Glomerular endothelial cell (primary cell): ENCODE results near the gene GLYR1. TPM values are rescaled to one million over a fixed set of nuclear protein-coding genes. Genes with fewer than 3 reads are reported as not detected.

Experiments
- DNase-seq: peaks from one replicate; pipeline ENCODE4 v3.0.0-alpha.2; 2011; ENCODE audit warnings: low read depth, low spot score; ENCODE audit errors: extremely low read depth
- total RNA-seq: library from RNA; depleted of rRNA; stranded (reverse); fragments of >200 nt; gene quantifications from 2 replicates; pipeline ENCODE4 v1.2.3, GENCODE V29; 2015

The GLYR1 gene
- total RNA-seq, 1 donor from 2014 or later = 57.7 TPM

DNA sequence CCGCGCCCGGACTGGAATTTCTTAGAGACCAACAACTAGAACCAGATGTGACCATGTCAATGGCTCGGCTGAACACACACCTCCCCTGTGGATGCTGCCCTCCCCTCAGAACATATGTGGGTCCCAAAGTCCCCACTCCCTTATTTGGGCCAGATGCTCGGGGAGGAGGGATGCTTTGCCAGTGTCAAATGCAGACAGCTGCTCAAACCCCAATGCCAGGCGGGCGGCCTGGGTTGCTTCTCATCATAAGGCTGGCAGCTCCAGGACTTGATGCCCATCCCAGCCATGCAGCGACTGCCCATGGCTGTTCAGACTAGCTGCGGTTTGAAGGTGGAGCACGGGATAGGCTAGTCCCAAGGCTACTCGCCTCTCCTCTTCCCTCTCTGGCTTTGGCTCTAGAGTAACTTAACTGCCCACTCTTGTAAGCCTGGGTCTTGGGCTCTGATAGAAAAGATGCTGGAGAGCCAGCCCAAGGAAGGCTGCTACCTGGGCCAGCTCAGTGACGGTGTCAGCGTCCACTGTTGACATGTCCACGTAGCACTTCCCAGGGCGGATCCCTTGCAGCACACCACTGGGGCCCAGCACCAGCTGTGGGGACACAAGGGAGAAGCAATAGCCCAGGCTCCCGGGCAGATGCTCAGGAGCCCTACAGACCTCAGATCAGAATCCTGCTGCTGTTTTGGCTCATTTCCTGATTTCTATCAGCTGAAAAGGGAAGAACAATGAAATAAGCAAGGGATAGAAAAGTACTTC, 33.7 kb downstream of the GLYR1 start:
- no peak for DNase-seq

DNA sequence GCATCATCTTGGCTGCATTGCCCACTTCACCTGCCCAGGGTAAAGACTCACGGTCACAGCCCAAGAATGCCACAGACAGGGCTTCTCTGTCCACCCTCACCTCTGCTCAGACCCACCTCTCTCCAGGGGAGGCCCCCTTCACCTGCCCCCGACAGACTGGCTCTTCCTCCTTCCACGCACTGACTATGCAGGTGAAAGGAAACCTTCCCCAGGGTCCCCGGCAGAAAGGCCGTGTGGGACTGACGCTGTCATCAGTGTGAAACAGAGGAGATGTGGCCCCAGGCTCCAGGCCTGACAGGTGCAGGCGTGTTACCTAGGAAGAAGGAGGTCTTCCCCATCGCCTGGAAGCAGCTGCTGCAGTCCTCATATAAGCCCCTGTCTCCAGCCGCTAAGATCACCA, 35.3 kb downstream of the GLYR1 start:
- DNase-seq = no peak

DNA sequence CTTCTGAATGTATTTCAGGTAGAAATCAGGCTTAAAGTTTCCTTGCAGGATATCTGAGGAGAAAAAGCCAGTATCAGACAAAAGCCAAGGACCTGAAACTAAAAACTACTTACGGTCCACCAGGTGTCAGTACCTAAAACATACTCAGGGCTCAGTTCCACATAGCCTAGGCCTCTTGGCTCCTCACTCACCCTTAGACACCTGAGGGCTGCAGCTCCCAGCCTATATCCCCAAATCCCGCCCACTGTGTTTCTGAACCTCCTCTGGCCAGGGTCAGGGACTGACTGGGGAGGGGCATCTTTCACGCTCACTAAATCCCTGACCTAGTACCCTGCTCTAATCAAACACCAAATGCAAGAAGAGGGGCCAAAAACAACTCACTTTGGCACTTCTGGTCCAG, 35.8 kb downstream of the GLYR1 start:
- no peak for DNase-seq

DNA sequence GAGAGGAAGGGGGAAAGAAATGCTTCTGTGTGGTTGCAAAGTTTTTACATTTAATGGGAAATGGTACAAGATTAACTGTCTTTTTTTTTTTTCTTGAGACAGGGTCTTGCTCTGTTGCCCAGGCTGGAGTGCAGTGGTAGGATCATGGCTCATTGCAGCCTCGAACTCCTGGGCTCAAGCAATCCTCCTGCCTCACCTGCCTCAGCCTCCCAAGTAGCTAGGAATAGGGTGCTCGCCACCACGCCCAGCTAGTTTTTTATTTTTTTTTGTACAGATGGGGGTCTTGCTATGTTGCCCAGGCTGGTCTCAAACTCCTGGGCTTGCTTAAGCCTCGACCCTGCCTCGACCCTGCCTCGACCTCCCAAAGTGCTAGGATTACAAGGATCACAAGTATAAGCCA, 40.8 kb downstream of the GLYR1 start:
- no peak for DNase-seq

DNA sequence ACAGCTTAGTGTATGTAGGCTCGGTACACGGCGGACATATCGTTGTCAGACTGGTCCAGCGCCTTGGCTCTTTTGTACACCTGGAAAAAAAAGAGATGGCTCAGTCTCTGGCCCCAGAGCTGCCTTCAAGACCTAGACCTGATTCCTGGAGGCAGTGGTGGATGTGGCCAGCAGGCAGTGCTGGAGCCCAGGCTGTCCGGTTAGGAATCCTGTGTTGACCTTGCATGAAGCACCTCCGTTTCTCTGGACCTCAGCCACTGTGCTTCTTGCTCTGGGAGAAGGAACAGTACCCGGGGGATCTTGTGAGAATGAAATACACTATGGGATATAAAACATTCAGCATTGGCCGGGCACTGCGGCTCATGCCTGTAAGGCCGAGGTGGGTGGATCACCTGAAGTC, 41.9 kb downstream of the GLYR1 start:
- no peak for DNase-seq

DNA sequence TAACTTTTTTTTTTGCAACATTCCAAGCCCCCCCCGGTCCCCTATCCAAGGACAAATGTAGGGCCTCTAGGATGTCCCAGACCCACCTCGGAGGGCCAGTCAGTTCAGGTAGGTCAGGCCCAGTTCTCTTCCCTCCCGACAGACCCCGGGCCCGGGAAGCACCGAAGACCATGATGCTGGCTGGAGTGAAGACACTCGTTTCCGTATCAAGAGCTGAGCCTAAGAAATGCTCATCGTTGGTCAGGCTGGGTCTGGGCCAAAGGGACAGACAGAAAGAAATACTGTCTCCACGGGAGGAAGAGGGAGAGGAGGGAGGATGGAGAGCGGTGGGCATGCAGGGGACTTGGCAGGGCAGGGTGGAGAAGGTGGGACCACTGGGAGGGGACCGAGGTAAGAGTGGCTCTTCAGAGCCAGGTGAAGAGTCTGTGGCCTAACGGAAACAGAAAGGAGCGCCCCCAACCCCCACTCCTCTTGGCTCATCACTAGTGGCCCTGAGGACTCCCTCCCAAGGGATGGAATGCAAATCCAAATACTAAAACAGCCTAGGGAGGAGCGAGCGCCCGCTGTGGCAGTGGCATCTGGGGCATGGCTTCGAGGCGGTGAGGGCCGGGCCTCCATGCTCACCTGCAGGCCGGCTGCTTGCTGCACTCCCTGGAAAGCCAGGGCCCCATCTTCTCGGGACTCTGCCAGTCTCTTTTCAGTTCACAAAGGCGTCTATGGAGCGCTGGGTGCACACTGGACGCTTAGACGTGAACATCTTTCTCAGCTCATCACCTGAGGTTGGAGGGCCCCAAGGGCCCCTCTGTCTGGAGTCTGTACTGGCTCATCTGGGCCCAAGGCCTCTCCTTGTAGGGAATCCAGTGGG, 43.0 kb downstream of the GLYR1 start:
- DNase-seq = no peak

DNA sequence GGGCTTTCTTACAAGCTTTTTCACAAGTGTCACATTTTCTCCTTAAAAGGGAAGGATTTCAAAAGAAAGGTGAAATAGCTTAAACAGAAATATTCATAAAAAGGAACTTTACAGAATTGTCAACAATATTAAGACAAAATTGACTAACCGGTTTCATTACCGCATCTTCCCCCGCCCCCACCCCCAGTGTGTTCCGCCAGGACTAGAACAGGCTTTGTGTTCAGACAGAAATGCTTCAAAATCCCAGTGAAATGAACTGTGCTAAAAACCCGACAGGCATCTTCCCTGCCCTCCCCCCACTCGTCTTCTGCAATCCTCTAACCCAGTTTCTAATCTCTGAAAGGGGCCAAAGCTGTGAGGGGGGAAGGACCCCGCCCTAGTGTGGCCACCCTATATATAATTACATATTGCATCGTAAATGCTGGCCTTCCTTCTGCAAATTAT, 43.7 kb downstream of the GLYR1 start:
- no peak for DNase-seq

DNA sequence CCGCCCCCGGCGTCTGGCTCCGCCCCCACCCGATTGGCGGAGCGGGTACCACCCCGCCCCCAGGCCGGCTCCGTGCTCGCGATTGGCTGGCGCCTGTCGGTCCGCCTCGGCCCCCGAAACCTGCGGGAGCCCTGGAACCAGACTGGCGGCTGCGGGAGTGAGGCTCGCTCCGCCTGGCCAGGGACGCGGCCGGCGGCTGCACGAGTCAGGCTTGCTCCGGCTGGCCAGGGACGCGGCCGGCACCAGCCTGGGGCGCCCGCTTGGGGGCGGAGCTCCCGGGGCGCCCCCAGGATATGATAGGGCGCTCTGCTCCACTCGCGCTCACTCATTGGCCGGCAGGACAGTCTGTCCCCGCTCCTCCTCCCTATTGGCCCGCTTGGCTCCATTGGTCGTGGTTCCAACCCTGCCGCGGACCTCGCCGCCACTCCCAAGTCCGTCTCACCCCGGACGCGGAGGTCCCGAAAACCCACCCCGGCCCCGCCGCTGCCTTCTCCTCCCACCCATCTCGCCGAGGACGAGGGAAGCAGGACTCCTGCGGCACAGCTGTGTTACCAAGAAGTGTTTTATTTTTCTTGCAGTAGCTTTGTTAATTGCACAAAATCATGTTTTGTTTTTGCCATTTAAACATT, 44.3 kb downstream of the GLYR1 start:
- no peak for DNase-seq

DNA sequence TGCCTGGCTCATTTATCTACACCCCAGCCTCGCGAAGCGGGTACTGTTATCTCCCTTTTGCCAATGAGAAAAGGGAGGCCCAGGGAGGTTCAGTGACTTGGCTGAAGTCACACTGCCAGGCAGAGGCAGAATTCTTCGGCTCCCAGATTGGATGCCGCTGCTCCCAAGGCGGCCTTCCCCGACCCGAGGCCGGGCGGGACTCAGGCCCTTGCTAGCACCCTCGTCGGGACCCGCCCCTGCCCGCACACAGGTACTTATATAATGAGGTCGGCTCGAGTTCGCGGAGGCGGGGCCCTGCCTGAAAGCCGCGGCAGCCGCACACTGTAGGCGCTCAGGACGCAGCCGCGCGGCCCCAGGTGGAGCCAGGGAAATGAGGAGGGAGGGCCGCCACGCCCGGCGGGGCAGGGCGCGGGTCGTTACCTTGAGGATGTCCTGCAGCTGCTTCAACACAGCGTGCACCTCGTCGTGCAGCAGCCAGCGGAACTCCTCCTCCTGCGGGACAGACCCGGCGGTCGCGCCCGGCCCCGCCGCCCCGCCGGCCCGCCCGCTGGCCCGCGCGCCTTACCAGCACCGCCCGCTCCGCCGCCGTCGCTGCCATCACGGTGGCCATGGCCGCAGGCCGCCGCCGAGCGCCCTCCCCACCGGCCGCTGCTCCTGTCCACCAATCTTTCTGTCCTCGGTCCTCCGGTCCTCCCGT, 45.0 kb downstream of the GLYR1 start, which contains the start of gene ROGDI:
TSS of gene ROGDI (minus strand) at position 672 of the 697 bp plus-strand sequence. CDS start at position 610, 62 bp downstream.
- DNase-seq = no peak

DNA sequence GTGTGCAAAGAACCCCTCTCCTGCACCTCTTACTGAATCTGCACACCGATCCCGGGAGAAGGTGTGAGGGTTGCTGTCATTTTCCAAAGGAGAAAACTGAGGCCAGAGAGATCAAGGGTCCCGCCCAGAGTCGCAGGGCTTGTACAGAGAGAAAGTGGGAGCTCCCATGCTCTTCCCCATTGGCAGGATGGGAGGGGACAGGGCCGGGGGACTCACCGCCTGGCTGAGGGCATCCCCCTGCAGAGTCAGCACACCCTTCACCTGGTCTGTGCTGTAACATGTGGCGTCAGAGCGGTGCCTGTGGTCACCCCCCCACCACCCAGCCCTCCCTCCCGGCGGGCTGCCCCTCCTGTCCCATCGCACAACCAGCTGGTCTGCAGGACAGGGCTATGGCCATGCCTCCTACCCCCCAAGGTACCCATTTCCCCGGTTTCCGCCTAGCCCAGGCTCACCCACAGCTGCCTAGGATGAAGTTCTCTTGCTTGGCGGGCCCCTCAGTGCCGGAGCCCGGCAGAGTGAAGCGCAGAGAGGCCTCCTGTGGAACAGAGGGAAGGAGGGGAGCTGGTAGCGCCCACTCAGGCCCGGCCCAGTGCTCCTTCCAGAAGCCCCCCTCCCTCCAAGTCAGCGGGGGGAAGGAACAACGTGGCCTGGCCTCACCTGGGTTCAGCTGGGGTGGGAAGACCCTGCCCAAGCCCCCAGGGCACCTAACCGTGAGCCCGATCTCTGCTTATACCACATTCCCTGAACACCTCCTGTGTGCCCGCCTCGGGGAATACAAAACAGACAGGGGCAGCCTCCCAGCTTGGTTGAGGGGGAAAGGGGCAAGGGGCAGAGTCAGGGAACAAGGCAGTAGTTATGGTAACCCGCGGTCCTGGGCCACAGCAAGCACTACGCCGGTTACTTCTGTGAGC, 45.8 kb downstream of the GLYR1 start:
- no peak for DNase-seq

DNA sequence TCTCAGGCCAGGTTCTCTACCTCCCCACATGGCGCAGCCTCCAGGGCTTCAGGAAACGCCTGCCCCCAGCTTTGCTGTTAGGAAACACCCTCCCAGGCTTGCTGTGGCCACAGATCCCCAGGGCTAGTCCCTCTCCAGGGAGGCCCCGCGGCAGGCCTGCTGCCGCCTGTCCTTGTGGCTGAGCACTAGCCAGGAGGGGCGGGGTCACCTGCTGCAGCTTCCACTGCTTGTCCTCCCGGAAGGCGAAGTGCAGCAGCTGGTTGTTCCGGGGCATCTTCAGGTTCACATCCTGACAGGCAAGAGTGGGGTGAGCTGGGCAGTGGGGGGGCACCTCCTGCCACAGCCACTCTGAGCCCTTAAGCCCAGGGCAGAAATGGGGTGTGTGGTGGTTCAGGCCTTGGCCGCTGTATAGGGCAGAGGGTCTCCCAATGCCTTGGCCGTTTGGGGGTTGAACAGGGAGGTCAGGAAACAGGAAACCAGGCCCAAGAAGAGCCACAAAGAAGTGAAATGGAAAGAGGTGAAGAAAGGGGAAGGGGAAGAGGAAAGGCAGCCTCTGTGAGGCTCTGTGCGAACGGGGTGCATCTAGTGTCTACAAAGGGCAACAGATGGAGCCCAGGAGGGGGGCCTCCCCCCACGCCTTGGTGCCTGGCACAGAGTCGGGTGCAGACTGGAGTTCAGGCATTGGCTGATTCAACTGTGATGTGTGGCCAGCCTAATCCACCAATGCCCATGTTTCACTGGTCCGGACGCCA, 46.6 kb downstream of the GLYR1 start:
- DNase-seq = no peak

DNA sequence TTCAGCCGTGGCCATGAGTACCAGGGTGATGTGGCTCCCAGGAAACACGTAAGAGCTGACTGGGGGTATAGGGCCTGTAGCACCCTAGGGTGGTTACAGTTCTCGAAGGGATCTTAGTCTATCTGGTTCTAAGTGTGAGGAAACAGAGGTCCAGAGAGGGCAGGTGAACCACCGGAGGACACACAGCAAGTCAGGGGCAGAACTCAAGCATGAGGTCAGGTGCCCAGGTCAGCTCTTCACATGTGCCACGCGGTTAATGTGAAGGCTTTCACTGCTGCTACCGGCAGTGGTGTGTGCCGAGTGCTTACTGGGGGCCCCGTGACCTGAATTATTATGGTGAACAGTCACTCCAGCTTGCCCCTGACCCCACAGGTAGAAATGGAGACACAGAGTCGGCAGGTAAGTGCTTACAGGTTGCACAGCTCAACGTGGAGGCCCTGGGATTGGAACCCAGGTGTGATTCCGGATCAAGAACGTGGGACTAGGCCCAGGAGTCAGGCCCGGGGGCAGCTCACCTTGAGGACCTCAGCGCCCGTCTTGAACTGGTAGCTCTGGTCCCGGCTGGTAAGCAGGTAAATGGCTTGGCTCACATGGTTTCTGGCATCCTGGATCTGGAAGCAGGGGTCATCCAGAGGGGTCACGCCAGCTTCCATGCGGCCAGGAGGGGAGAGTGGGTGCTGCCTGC, 47.8 kb downstream of the GLYR1 start:
- no peak for DNase-seq

DNA sequence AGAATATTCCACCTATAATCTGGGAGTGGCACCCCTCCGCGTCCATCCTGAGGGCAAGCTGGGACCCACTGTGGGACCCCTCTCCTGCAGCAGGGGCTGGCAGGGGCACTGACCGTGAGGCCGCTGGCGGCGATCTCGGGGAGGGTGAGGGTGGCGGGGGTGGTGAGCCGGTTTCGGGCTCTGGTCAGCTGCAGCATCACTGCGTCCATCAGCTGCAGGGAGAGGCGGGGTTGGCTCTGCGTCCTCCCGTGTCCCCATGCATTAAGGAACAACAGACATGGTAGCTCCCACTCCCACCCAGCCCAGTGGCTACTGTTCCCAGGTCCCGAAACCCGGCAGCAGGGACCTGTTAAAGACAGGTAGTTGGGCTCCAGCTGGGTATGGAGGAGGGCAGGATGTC, 48.6 kb downstream of the GLYR1 start:
- DNase-seq = no peak

DNA sequence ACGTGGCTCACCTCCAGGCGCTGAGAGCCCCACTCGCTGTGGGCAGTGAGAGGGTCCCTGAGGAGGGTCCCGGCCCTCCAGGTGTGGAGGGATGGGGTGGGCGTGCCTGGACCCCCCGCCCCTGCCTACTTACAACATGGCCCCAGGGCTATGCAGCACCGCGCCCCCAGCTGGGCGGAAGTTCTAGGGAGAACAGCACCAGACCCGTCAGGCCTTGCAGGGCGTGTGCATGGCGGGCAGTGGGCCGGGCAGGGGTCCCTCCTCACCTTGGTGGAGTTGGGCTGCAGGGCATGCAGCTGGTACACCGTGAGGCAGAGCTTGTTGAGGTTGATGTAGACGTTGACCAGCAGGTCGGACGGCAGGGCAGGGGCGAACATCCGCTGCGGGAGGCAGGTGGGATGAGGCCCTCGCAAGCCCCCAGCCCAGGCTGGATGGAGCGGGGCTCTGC, 49.3 kb downstream of the GLYR1 start:
- no peak for DNase-seq

DNA sequence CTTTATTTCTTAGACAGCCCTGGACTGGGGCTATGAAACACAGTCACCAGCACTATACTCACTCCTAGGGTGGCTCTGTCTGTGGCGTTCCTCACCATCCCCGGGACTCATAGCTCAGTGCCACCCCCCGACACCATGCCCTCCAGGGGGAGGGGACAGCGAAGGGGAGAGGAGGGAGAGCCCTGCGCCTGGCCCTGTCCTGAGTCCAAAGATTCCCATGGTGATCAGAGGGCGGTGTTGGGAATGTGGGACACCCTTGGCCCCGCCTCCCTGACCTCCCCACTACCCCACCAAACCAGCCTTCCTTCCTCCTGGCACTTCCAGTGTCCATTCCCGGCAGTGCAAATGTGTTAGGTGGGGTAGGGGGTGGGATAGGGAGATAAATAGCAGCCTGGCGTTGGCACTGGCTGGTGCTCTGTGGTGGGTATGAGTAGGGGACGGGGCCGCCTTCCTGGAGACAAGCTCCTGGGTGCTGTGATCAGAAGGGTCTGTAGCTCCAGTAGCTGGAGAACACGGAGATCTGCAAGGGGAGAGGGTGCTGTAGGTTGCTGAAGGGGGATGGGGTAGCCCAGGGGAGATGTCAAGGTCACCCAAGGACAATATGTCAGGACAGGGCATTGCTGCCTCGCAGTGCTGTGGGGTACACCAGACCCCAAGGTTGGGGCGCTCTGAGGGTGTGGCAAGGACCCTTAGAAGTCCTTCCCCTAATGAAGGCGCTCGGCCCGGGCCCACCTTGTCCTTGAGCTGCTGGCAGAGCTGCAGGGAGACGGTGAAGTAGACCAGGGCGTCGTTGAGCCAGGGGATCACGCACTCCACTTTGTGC, 49.9 kb downstream of the GLYR1 start:
- DNase-seq = no peak

DNA sequence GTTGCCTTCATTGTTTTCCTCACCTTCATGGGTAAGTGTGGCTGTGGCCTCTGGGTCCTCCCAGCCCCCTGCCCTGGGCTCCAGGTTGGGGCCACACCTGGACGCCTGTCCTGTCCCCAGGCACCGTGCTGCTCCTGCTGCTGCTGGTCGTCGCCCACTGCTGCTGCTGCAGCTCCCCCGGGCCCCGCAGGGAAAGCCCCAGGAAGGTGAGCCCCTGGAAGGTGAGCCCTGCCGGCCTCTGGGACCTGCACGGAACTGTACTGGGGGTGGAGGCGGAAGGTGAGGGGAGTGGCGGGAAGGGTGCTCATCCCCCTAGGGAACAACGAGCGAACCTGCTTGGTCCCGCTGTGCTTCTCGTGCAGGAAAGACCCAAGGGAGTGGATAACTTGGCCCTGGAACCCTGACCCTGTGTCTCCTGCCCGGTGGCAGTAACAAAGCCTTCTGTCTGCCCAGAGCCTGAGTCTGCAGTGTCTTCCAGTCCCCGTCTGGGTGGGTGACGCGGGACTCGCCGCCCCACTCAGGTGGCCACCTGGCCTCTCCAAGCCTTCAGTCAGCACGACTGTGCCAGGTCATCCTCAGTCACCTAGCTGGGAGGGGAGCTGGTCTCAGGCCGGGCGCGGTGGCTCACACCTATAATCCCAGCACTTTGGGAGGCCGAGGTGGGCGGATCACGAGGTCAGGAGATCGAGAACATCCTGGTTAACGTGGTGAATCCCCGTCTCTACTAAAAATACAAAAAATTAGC, 51.1 kb downstream of the GLYR1 start:
- DNase-seq = no peak
